Dedifferentiated amniotic fluid mesenchymal stem cell (primary cell): Measurements from ENCODE around the gene PEX14.
A peak's percentile ranks its signal among the peaks of the same experiment; 100 is the strongest.

Experiments
- DNase-seq: peaks from one replicate; pipeline ENCODE4 v3.0.0-alpha.2; 2016; ENCODE audit errors: extremely low spot score

PEX14 gene

GRCh38 chr1:10648689-10649516 is 174.2 kb downstream of the PEX14 start:
- DNase-seq = no peak

GRCh38 chr1:10649517-10650201 is 174.9 kb downstream of the PEX14 start:
- DNase-seq = no peak

GRCh38 chr1:10650556-10651388 is 176.0 kb downstream of the PEX14 start:
- no peak for DNase-seq

- no peak for DNase-seq
Observed at GRCh38 chr1:10651389-10651766, 176.6 kb downstream of the PEX14 start.

GRCh38 chr1:10651793-10652192 is 177.0 kb downstream of the PEX14 start:
- no peak for DNase-seq

- DNase-seq = no peak
Observed at GRCh38 chr1:10652626-10653025, 177.9 kb downstream of the PEX14 start.

- no peak for DNase-seq
Observed at GRCh38 chr1:10653370-10654125, 178.8 kb downstream of the PEX14 start.

- no peak for DNase-seq
Observed at GRCh38 chr1:10655002-10655401, 180.3 kb downstream of the PEX14 start.

- no peak for DNase-seq
Observed at GRCh38 chr1:10656431-10656830, 181.7 kb downstream of the PEX14 start.

- DNase-seq = no peak
Observed at GRCh38 chr1:10657088-10657847, 182.5 kb downstream of the PEX14 start.

GRCh38 chr1:10658396-10659066 is 183.8 kb downstream of the PEX14 start:
- DNase-seq = no peak

GRCh38 chr1:10659218-10659617 is 184.5 kb downstream of the PEX14 start:
- no peak for DNase-seq

- DNase-seq = no peak
Observed at GRCh38 chr1:10659646-10660540, 185.1 kb downstream of the PEX14 start.

- no peak for DNase-seq
Observed at GRCh38 chr1:10661453-10661852, 186.7 kb downstream of the PEX14 start.

GRCh38 chr1:10662090-10662688 is 187.4 kb downstream of the PEX14 start:
- DNase-seq = no peak

- DNase-seq = no peak
Observed at GRCh38 chr1:10662824-10663677, 188.3 kb downstream of the PEX14 start.

- DNase-seq = peak; percentile 15
Observed at GRCh38 chr1:10663678-10664035, 188.9 kb downstream of the PEX14 start.

GRCh38 chr1:10664251-10664650 is 189.5 kb downstream of the PEX14 start:
- no peak for DNase-seq
